GM12878 (cell line): ENCODE measurements around the gene ARID4B. TPM values are rescaled to one million over a fixed set of nuclear protein-coding genes. Genes with fewer than 3 reads are reported as not detected.

ENCODE experiments used
- ATAC-seq: fragments of 200-7000 bp; cut with Tn5 transposase; 3 replicates; pipeline ENCODE4 v1.9.1; 2020; ENCODE audit warnings: mild to moderate bottlenecking, moderate library complexity
- BruUV-seq: library from RNA; stranded (reverse); fragments of 400-500 nt; replicated peaks from 2 replicates; lab custom pipeline; 2021; lab: Mats Ljungman, UMichigan
- CTCF ChIA-PET: fragments of 300-600 bp; sonication (Branson Sonifier 250); formaldehyde crosslinking; extraction: SDS; loops from one replicate; lab custom pipeline; 2021; ENCODE audit warnings: inconsistent platforms; lab: Yijun Ruan, JAX
- POLR2A ChIA-PET: fragments of 350-600 bp; formaldehyde crosslinking; extraction: SDS; loops from one replicate; lab custom pipeline; 2021; ENCODE audit warnings: inconsistent platforms; lab: Charles Lee
- RAD21 ChIA-PET: fragments of 300-600 bp; sonication (Branson Sonifier 250); formaldehyde crosslinking; loops from one replicate; lab custom pipeline; 2023; ENCODE audit warnings: antibody characterized with exemption; ENCODE audit not compliant: unreplicated experiment; lab: Charles Lee
- SMC1A ChIA-PET: fragments of 300-600 bp; sonication (Branson Sonifier 250); formaldehyde crosslinking; loops from one replicate; lab custom pipeline; 2023; ENCODE audit not compliant: unreplicated experiment, uncharacterized antibody; lab: Charles Lee
- DNase-seq: peaks from one replicate; pipeline ENCODE4 v3.0.0-alpha.2; 2011; ENCODE audit warnings: low read depth, low spot score
- FAIRE-seq: peaks from 3 replicates; lab custom pipeline; 2011; peaks lifted over from hg19 to GRCh38; lab: Jason Lieb, UNC
- H2AFZ ChIP-seq: 2 replicates; pipeline ENCODE4 v1.6.0; 2011; ENCODE audit warnings: low read depth, low read length, control low read depth; ENCODE audit not compliant: control insufficient read depth
- H3K27ac ChIP-seq: 2 replicates; pipeline ENCODE4 v1.5.1; 2011; ENCODE audit warnings: control low read depth; ENCODE audit not compliant: control insufficient read depth, insufficient read depth
- H3K27me3 ChIP-seq, 2 experiments: replicated peaks in 1 of 2; 2 replicates each; pipeline versions ENCODE4 v1.6.0 to v1.6.1; 2011; ENCODE audit warnings: low read length in 1 of 2; ENCODE audit not compliant: control insufficient read depth in 2 of 2, insufficient read depth in 2 of 2
- H3K36me3 ChIP-seq, 2 experiments: 2 replicates each; pipeline ENCODE4 v1.5.1; 2011; ENCODE audit warnings: low read length in 1 of 2; ENCODE audit not compliant: control insufficient read depth in 2 of 2, insufficient read depth in 2 of 2
- H3K4me1 ChIP-seq: 2 replicates; pipeline ENCODE4 v1.6.1; 2011; ENCODE audit warnings: mild to moderate bottlenecking, low read length, moderate library complexity, mixed read lengths; ENCODE audit not compliant: control insufficient read depth, insufficient read depth
- H3K4me2 ChIP-seq: 2 replicates; pipeline ENCODE4 v1.6.0; 2011; ENCODE audit warnings: control low read depth; ENCODE audit not compliant: control insufficient read depth, insufficient read depth
- H3K4me3 ChIP-seq: fragments of 200-600 bp; sonication (generic); 2 replicates; pipeline ENCODE4 v1.5.1; 2016
- H3K79me2 ChIP-seq: 2 replicates; pipeline ENCODE4 v1.6.0; 2011; ENCODE audit warnings: low read length; ENCODE audit not compliant: control insufficient read depth, insufficient read depth
- H3K9ac ChIP-seq: 2 replicates; pipeline ENCODE4 v1.8.0; 2011; ENCODE audit warnings: low read length, control low read depth, mixed read lengths; ENCODE audit not compliant: control insufficient read depth, insufficient read depth
- H3K9me3 ChIP-seq: replicated peaks from 3 replicates; pipeline ENCODE4 v1.5.1; 2011; ENCODE audit warnings: mild to moderate bottlenecking, low read length; ENCODE audit not compliant: control insufficient read depth, insufficient read depth
- H4K20me1 ChIP-seq: 2 replicates; pipeline ENCODE4 v1.6.0; 2011; ENCODE audit not compliant: control insufficient read depth, insufficient read depth
- CBX5 ChIP-seq: sonication (generic); IDR thresholded peaks from 2 replicates; pipeline ENCODE4 v1.6.1; 2016; ENCODE audit warnings: low read depth, moderate library complexity, mild to moderate bottlenecking, inconsistent platforms
- CREB1 ChIP-seq: IDR thresholded peaks from 2 replicates; pipeline ENCODE4 v1.6.1; 2012; ENCODE audit warnings: low read depth, mild to moderate bottlenecking, inconsistent platforms
- CREM ChIP-seq: IDR thresholded peaks from 2 replicates; pipeline ENCODE4 v1.6.1; 2014; ENCODE audit warnings: antibody characterized with exemption, low read depth
- EP300 ChIP-seq, 2 experiments: fragments of 150-350 bp in 1 of 2; IDR thresholded peaks; 2 replicates each; pipeline ENCODE4 v1.6.1; 2011 to 2012; ENCODE audit warnings: low read depth in 2 of 2, low read length in 2 of 2, borderline replicate concordance in 1 of 2, improper control_type of control experiment in 1 of 2, inconsistent platforms in 1 of 2; ENCODE audit not compliant: control insufficient read depth in 1 of 2
- GABPA ChIP-seq: IDR thresholded peaks from 2 replicates; pipeline ENCODE4 v1.6.1; 2014; ENCODE audit warnings: antibody characterized with exemption, low read depth, mild to moderate bottlenecking, inconsistent platforms
- JUNB ChIP-seq: IDR thresholded peaks from 2 replicates; pipeline ENCODE4 v1.6.1; 2016; ENCODE audit warnings: antibody characterized with exemption, mild to moderate bottlenecking
- KDM1A ChIP-seq: fragments of 200-600 bp; sonication (generic); IDR thresholded peaks from 2 replicates; pipeline ENCODE4 v1.6.1; 2016; ENCODE audit warnings: borderline replicate concordance
- MEF2B ChIP-seq: fragments of 450-650 bp; IDR thresholded peaks from 2 replicates; pipeline ENCODE4 v1.6.1; 2018; ENCODE audit warnings: mild to moderate bottlenecking, moderate library complexity; ENCODE audit not compliant: partially characterized antibody, poor library complexity, severe bottlenecking
- MXI1 ChIP-seq: fragments of 150-350 bp; IDR thresholded peaks from 2 replicates; pipeline ENCODE4 v1.6.1; 2011; ENCODE audit warnings: low read depth, mild to moderate bottlenecking, inconsistent platforms, low read length, improper control_type of control experiment
- NBN ChIP-seq: fragments of 450-650 bp; IDR thresholded peaks from 2 replicates; pipeline ENCODE4 v1.6.1; 2016
- NR2F1 ChIP-seq: fragments of 450-650 bp; conservative IDR thresholded peaks from 2 replicates; pipeline ENCODE4 v1.6.1; 2017; ENCODE audit warnings: mild to moderate bottlenecking
- SP1 ChIP-seq: IDR thresholded peaks from one replicate; pipeline ENCODE4 v1.6.1; 2011; ENCODE audit warnings: low read depth, low read length
- SPI1 ChIP-seq: IDR thresholded peaks from 2 replicates; pipeline ENCODE4 v1.6.1; 2011; ENCODE audit warnings: low read depth, mild to moderate bottlenecking, low read length, moderate library complexity, borderline replicate concordance; ENCODE audit not compliant: insufficient read depth
- USF1 ChIP-seq: IDR thresholded peaks from 2 replicates; pipeline ENCODE4 v1.6.1; 2011; ENCODE audit warnings: borderline replicate concordance, low read depth, mild to moderate bottlenecking, moderate library complexity, mixed read lengths, low read length; ENCODE audit not compliant: insufficient read depth; ENCODE audit errors: extremely low read length
- YBX1 ChIP-seq: fragments of 450-650 bp; IDR thresholded peaks from 2 replicates; pipeline ENCODE4 v1.6.1; 2016; ENCODE audit warnings: antibody characterized with exemption
- ZBTB33 ChIP-seq: fragments of 450-650 bp; IDR thresholded peaks from 2 replicates; pipeline ENCODE4 v1.6.1; 2017; ENCODE audit warnings: mild to moderate bottlenecking
- ZBTB4 ChIP-seq: fragments of 450-650 bp; formaldehyde crosslinking; IDR thresholded peaks from 2 replicates; pipeline ENCODE4 v1.4.0; 2022; ENCODE audit warnings: mild to moderate bottlenecking, moderate library complexity
- ZNF217 ChIP-seq: fragments of 450-650 bp; IDR thresholded peaks from 2 replicates; pipeline ENCODE4 v1.6.1; 2017; ENCODE audit warnings: antibody characterized with exemption, mild to moderate bottlenecking
- WGBS: methylation state at CpG from one replicate; pipeline ENCODE4 v1.1.6; 2016; ENCODE audit warnings: low lambda C conversion rate; ENCODE audit not compliant: insufficient replicate concordance, insufficient coverage; ENCODE audit errors: missing lambda C conversion rate; 5-methylcytosine and 5-hydroxymethylcytosine counted together
- in situ Hi-C: fragments of 300-500 bp; cut with MboI; formaldehyde crosslinking; loops from 9 replicates; pipeline ENCODE4 v1.14.3; 2018; ENCODE audit warnings: mixed read lengths
- intact Hi-C: fragments of 100-400 bp; cut with micrococcal nuclease; formaldehyde crosslinking; loops from one replicate; pipeline ENCODE4 v1.14.2; 2022; ENCODE audit not compliant: unreplicated experiment
- polyA plus RNA-seq, 11 experiments: library from polyadenylated mRNA; depleted of rRNA in 4 of 11; unstranded in 6 of 11; stranded (reverse) in 5 of 11; fragments of >200 nt; fragmentation: Nextera tagmentation in 4 of 11; fragmentation: Illumina TruSeq in 1 of 11; extraction: Ambion mirVana in 4 of 11; extraction: Trizol in 1 of 11; gene quantifications; 1 replicate in 1 of 11; 2 replicates in 10 of 11; pipeline versions ENCODE4 v1.2.1 to v1.2.3, GENCODE V29; 2011 to 2016; ENCODE audit warnings: inconsistent platforms in 2 of 11, missing spikeins in 2 of 11, low read depth in 1 of 11
- total RNA-seq, 4 experiments: library from RNA; depleted of rRNA in 3 of 4; stranded (reverse); fragments of >200 nt in 3 of 4; fragmentation: Illumina TruSeq in 1 of 4; extraction: Trizol in 1 of 4; gene quantifications; 2 replicates each; pipeline versions ENCODE4 v1.2.1 to v1.2.3, GENCODE V29; 2013 to 2021

ARID4B gene
- total and polyA plus RNA-seq, 10 of the 15 experiments (the other 5 are each of a cell fraction or from before 2014, with no cell fraction given) = 13.6 to 39.1 (median 28.0) TPM

- POLR2A ChIA-PET = interaction anchor here (1.0 to 1.1 kb wide), 2 partner anchors 11 to 12 kb away, joined by 3 read pairs; no protein-coding TSS in a partner anchor
- no peak overlapping the region for H3K4me3 ChIP-seq
- WGBS = 73% methylated on average over 4 of the region's 4 CpGs
- no peak for FAIRE-seq
- peaks cover 0 to 28% of the 10 kb centered on the region in 2 experiments; a peak in 2 of 4 replicates for H3K36me3 ChIP-seq
- TF ChIP-seq KDM1A (no peak), NR2F1 (no peak), YBX1 (no peak), GABPA (no peak), CREB1 (no peak), CREM (no peak), ZBTB33 (no peak), CBX5 (no peak), SP1 (no peak), SPI1 (no peak), NBN (no peak), ZBTB4 (no peak), JUNB (no peak), ZNF217 (no peak), USF1 (no peak), MEF2B (no peak), EP300 (IDR thresholded peaks at IDR 0.05; ENCODE audit: borderline replicate concordance in 1 of 2, control insufficient read depth in 1 of 2, low read depth in 2 of 2, low read length in 2 of 2) (no peak), MXI1 (no peak)
- TF ChIP-seq, all 136 proteins: peak for 0
- no peak overlapping the region for H2AFZ ChIP-seq
- DNase-seq (no peak), ATAC-seq (no peak)
- BruUV-seq = no TSS peak
- ChIA-PET RAD21 (interaction anchor here (0.9 to 1.4 kb wide), 3 partner anchors 10 to 260 kb away, joined by 3 to 5 read pairs (median 4); no protein-coding TSS in a partner anchor), CTCF (interaction anchor here (1.0 to 2.3 kb wide), 9 partner anchors 9 to 834 kb away, joined by 3 to 6 read pairs (median 4); partner anchors contain the start of gene TOMM20), SMC1A (interaction anchor here (0.9 to 2.3 kb wide), 7 partner anchors 11 to 661 kb away, joined by 3 to 9 read pairs (median 4); no protein-coding TSS in a partner anchor)
- intact Hi-C loops = no loop called here
- no peaks in the 10 kb centered on the region for H3K9me3 ChIP-seq
- H3K79me2 ChIP-seq = peaks cover 32% of the 10 kb centered on the region
- no peaks in the 10 kb centered on the region for H4K20me1 ChIP-seq
- H3K4me2 ChIP-seq = no peak overlapping the region
- in situ Hi-C loops = no loop called here
- peaks cover 3% of the 10 kb centered on the region; the same call in 1 of the 2 replicates for H3K4me1 ChIP-seq
- H3K27me3 ChIP-seq = no peaks in the 10 kb centered on the region
- H3K27ac ChIP-seq = no peak overlapping the region
- no peak overlapping the region for H3K9ac ChIP-seq
Measured at GRCh38 chr1:235156740-235157139, 171.2 kb downstream of the ARID4B start.
